Loucy (cell line): ENCODE results near the gene ZC2HC1B.

ENCODE experiments used
- H2AFZ ChIP-seq: fragments of 200-600 bp; sonication (generic); 2 replicates; pipeline ENCODE4 v1.6.0; 2016; ENCODE audit warnings: antibody characterized with exemption, mild to moderate bottlenecking, low read length, moderate library complexity
- H3F3A ChIP-seq: fragments of 200-600 bp; 2 replicates; pipeline ENCODE4 v1.6.0; 2016; ENCODE audit warnings: antibody characterized with exemption, low read depth, mild to moderate bottlenecking
- H3K27me3 ChIP-seq: fragments of 200-600 bp; sonication (generic); 2 replicates; pipeline ENCODE4 v1.6.1; 2014; ENCODE audit warnings: low read length, mild to moderate bottlenecking; ENCODE audit not compliant: insufficient read depth, poor library complexity, severe bottlenecking
- H3K36me3 ChIP-seq: fragments of 200-600 bp; sonication (generic); 2 replicates; pipeline ENCODE4 v1.6.1; 2016; ENCODE audit warnings: low read length; ENCODE audit not compliant: insufficient read depth
- H3K4me1 ChIP-seq: fragments of 200-600 bp; sonication (generic); 2 replicates; pipeline ENCODE4 v1.5.1; 2014; ENCODE audit warnings: low read length, mild to moderate bottlenecking; ENCODE audit not compliant: insufficient read depth, poor library complexity, severe bottlenecking
- H3K4me2 ChIP-seq: fragments of 200-600 bp; sonication (generic); 2 replicates; pipeline ENCODE4 v1.6.0; 2014; ENCODE audit warnings: antibody characterized with exemption, low read length, low read depth, mild to moderate bottlenecking; ENCODE audit not compliant: poor library complexity, severe bottlenecking
- H3K4me3 ChIP-seq: fragments of 200-600 bp; sonication (generic); 2 replicates; pipeline ENCODE4 v1.5.1; 2014; ENCODE audit warnings: low read length, mild to moderate bottlenecking, mixed read lengths; ENCODE audit not compliant: poor library complexity, severe bottlenecking
- H3K79me2 ChIP-seq: fragments of 200-600 bp; sonication (generic); 2 replicates; pipeline ENCODE4 v1.6.1; 2014; ENCODE audit warnings: low read length; ENCODE audit not compliant: insufficient read depth
- H3K9ac ChIP-seq: fragments of 200-600 bp; sonication (generic); 2 replicates; pipeline ENCODE4 v1.6.0; 2014; ENCODE audit warnings: mild to moderate bottlenecking, low read depth, low read length, moderate library complexity; ENCODE audit not compliant: poor library complexity, severe bottlenecking
- H3K9me2 ChIP-seq: fragments of 200-600 bp; sonication (generic); replicated peaks from 2 replicates; pipeline ENCODE4 v1.6.1; 2016; ENCODE audit warnings: low read depth, low read length, mixed read lengths
- H3K9me3 ChIP-seq: fragments of 200-600 bp; sonication (generic); 2 replicates; pipeline ENCODE4 v1.6.1; 2014; ENCODE audit warnings: mild to moderate bottlenecking, antibody characterized with exemption, low read length, low read depth; ENCODE audit not compliant: insufficient read depth
- H4K20me1 ChIP-seq: fragments of 200-600 bp; sonication (generic); 2 replicates; pipeline ENCODE4 v1.6.0; 2014; ENCODE audit warnings: antibody characterized with exemption, low read length, mild to moderate bottlenecking; ENCODE audit not compliant: insufficient read depth, poor library complexity, severe bottlenecking
- CTCF ChIP-seq: fragments of 200-600 bp; sonication (generic); conservative IDR thresholded peaks from 2 replicates; pipeline ENCODE4 v1.5.1; 2014; ENCODE audit warnings: mild to moderate bottlenecking, antibody characterized with exemption, low read length
- EZH2phosphoT487 ChIP-seq: fragments of 200-600 bp; IDR thresholded peaks from 2 replicates; pipeline ENCODE4 v1.6.1; 2018; ENCODE audit warnings: antibody characterized with exemption, mild to moderate bottlenecking, moderate library complexity, borderline replicate concordance

The ZC2HC1B gene

GRCh38 chr6:143857651-143858050 lies 6.6 kb upstream of the ZC2HC1B start:
- H2AFZ ChIP-seq: no peak overlapping the region
- H3K9me2 ChIP-seq: no peaks in the 10 kb centered on the region
- H3K36me3 ChIP-seq: peaks cover 74% of the 10 kb centered on the region
- H3K4me2 ChIP-seq: no peak overlapping the region
- H3K9me3 ChIP-seq: no peaks in the 10 kb centered on the region
- no peak overlapping the region for H3K9ac ChIP-seq
- no peaks in the 10 kb centered on the region for H4K20me1 ChIP-seq
- no peaks in the 10 kb centered on the region for H3K27me3 ChIP-seq
- H3K79me2 ChIP-seq: peaks cover 6% of the 10 kb centered on the region; the same call in 1 of the 2 replicates
- no peak overlapping the region for H3K4me3 ChIP-seq
- TF ChIP-seq CTCF: no peak
- no peak for TF ChIP-seq EZH2phosphoT487
- no peaks in the 10 kb centered on the region for H3K4me1 ChIP-seq
- no peaks in the 10 kb centered on the region for H3F3A ChIP-seq

- no peaks in the 10 kb centered on the region for H3K9me3 ChIP-seq
- no peak overlapping the region for H2AFZ ChIP-seq
- H3K36me3 ChIP-seq: peaks cover 95% of the 10 kb centered on the region
- H3F3A ChIP-seq: no peaks in the 10 kb centered on the region
- H4K20me1 ChIP-seq: no peaks in the 10 kb centered on the region
- no peaks in the 10 kb centered on the region for H3K9me2 ChIP-seq
- TF ChIP-seq CTCF: no peak
- no peak for TF ChIP-seq EZH2phosphoT487
- H3K4me2 ChIP-seq: no peak overlapping the region
- H3K9ac ChIP-seq: no peak overlapping the region
- peaks cover 2% of the 10 kb centered on the region; the same call in 1 of the 2 replicates for H3K79me2 ChIP-seq
- H3K4me3 ChIP-seq: no peak overlapping the region
- no peaks in the 10 kb centered on the region for H3K27me3 ChIP-seq
- H3K4me1 ChIP-seq: no peaks in the 10 kb centered on the region
These were observed 4.2 kb upstream of the ZC2HC1B start for GRCh38 chr6:143859891-143860660.

- TF ChIP-seq EZH2phosphoT487 (no peak), CTCF (no peak)
- no peak overlapping the region for H3K9ac ChIP-seq
- no peaks in the 10 kb centered on the region for H3K4me1 ChIP-seq
- no peaks in the 10 kb centered on the region for H3F3A ChIP-seq
- no peak overlapping the region for H3K4me3 ChIP-seq
- no peaks in the 10 kb centered on the region for H3K27me3 ChIP-seq
- H2AFZ ChIP-seq: no peak overlapping the region
- H3K79me2 ChIP-seq: no peaks in the 10 kb centered on the region
- H3K9me2 ChIP-seq: no peaks in the 10 kb centered on the region
- H3K9me3 ChIP-seq: no peaks in the 10 kb centered on the region
- H3K4me2 ChIP-seq: no peak overlapping the region
- H3K36me3 ChIP-seq: peaks cover 63% of the 10 kb centered on the region
- H4K20me1 ChIP-seq: no peaks in the 10 kb centered on the region
These were observed 503 bp upstream of the ZC2HC1B start for GRCh38 chr6:143863771-143864170.
